HG02642 (cell line): ENCODE results near the gene SBF1.
"Not testable (repeated sequence)": the region's sequence is repeated elsewhere in the genome, so short reads cannot be mapped to it uniquely, and the experiment has no call there.

Source experiments
- ATAC-seq: cut with Tn5 transposase; IDR thresholded peaks from one replicate; pipeline ENCODE4 v1.9.1; 2021; ENCODE audit warnings: mild to moderate bottlenecking; ENCODE audit not compliant: unreplicated experiment, poor library complexity

Gene SBF1

GRCh38 chr22:50408311-50408710 is 66.5 kb downstream of the SBF1 start:
- ATAC-seq = no peak

- ATAC-seq = no peak
These were observed 68.2 kb downstream of the SBF1 start for GRCh38 chr22:50406416-50407170.

GRCh38 chr22:50403701-50404101 is 71.1 kb downstream of the SBF1 start:
- ATAC-seq = no peak

- no peak for ATAC-seq
These were observed 72.9 kb downstream of the SBF1 start for GRCh38 chr22:50401907-50402306.

GRCh38 chr22:50400931-50401330 is 73.9 kb downstream of the SBF1 start:
- no peak for ATAC-seq

GRCh38 chr22:50400406-50400805 is 74.4 kb downstream of the SBF1 start:
- no peak for ATAC-seq

- ATAC-seq = no peak
These were observed 75.0 kb downstream of the SBF1 start for GRCh38 chr22:50399751-50400331.

- no peak for ATAC-seq
These were observed 75.8 kb downstream of the SBF1 start for GRCh38 chr22:50398831-50399648.

GRCh38 chr22:50397371-50398060 is 77.3 kb downstream of the SBF1 start:
- ATAC-seq = not testable (repeated sequence)

- no peak for ATAC-seq
These were observed 78.0 kb downstream of the SBF1 start for GRCh38 chr22:50396751-50397370.
